SK-N-SH (cell line): ENCODE measurements around the gene RASIP1. TPM values are rescaled to one million over a fixed set of nuclear protein-coding genes. Genes with fewer than 3 reads are reported as not detected.

Experiments used
- CTCF ChIA-PET: fragments of 300-600, 350-600 bp; formaldehyde crosslinking; extraction: SDS; loops from one replicate; lab custom pipeline; 2021; lab: Yijun Ruan, JAX
- POLR2A ChIA-PET: fragments of 350-600 bp; sonication (Branson Sonifier 250); formaldehyde crosslinking; extraction: SDS; loops from one replicate; lab custom pipeline; 2020; ENCODE audit warnings: antibody characterized with exemption, inconsistent platforms; lab: Yijun Ruan, JAX
- DNase-seq: peaks from one replicate; pipeline ENCODE4 v3.0.0; 2012
- H2AFZ ChIP-seq: fragments of 200-600 bp; sonication (generic); 2 replicates; pipeline ENCODE4 v1.8.1; 2016; ENCODE audit warnings: antibody characterized with exemption, mild to moderate bottlenecking, low read depth
- H3F3A ChIP-seq: fragments of 200-600 bp; sonication (generic); replicated peaks from 2 replicates; pipeline ENCODE3; 2016; ENCODE audit warnings: antibody characterized with exemption, mild to moderate bottlenecking; ENCODE audit not compliant: insufficient read depth
- H3K27ac ChIP-seq, 2 experiments: fragments of 200-500 bp in 1 of 2; fragments of 200-600 bp in 1 of 2; sonication (Bioruptor generic) in 1 of 2; sonication (generic), shearing (Covaris generic) in 1 of 2; 2 replicates each; pipeline versions ENCODE4 v1.5.1 to v1.6.1; 2014 to 2016; ENCODE audit warnings: low read depth in 2 of 2, inconsistent platforms in 1 of 2, low read length in 1 of 2, mild to moderate bottlenecking in 1 of 2, mixed read lengths in 1 of 2
- H3K27me3 ChIP-seq: fragments of 200-600 bp; sonication (generic), shearing (Covaris generic); 2 replicates; pipeline ENCODE4 v1.6.1; 2016; ENCODE audit warnings: mixed run types; ENCODE audit not compliant: insufficient read depth
- H3K36me3 ChIP-seq, 2 experiments: fragments of 200-500 bp in 1 of 2; fragments of 200-600 bp in 1 of 2; sonication (Bioruptor generic) in 1 of 2; sonication (generic) in 1 of 2; replicated peaks in 1 of 2; 2 replicates each; pipeline versions ENCODE3 to v1.5.1; 2014 to 2016; ENCODE audit warnings: low read length in 1 of 2, mild to moderate bottlenecking in 1 of 2; ENCODE audit not compliant: insufficient read depth in 2 of 2, control insufficient read depth in 1 of 2
- H3K4me1 ChIP-seq, 2 experiments: fragments of 200-500 bp in 1 of 2; fragments of 200-600 bp in 1 of 2; sonication (Bioruptor generic) in 1 of 2; sonication (generic), shearing (Covaris generic) in 1 of 2; 2 replicates each; pipeline versions ENCODE4 v1.5.1 to v1.6.1; 2014 to 2016; ENCODE audit warnings: low read depth in 1 of 2, low read length in 1 of 2, mixed run types in 1 of 2; ENCODE audit not compliant: insufficient read depth in 2 of 2, control insufficient read depth in 1 of 2
- H3K4me2 ChIP-seq: fragments of 200-600 bp; sonication (generic), shearing (Covaris generic); 2 replicates; pipeline ENCODE4 v1.6.1; 2017; ENCODE audit warnings: mixed run types
- H3K4me3 ChIP-seq, 2 experiments: fragments of 200-500 bp in 1 of 2; fragments of 200-600 bp in 1 of 2; sonication (Bioruptor generic) in 1 of 2; sonication (generic), shearing (Covaris generic) in 1 of 2; 2 replicates each; pipeline versions ENCODE4 v1.5.1 to v1.8.1; 2014 to 2016; ENCODE audit warnings: low read depth in 2 of 2, inconsistent platforms in 1 of 2, low read length in 1 of 2, mild to moderate bottlenecking in 1 of 2, mixed read lengths in 1 of 2, moderate library complexity in 1 of 2
- H3K79me2 ChIP-seq: fragments of 200-600 bp; sonication (generic); 2 replicates; pipeline ENCODE4 v1.8.1; 2017; ENCODE audit warnings: mild to moderate bottlenecking; ENCODE audit not compliant: insufficient read depth
- H3K9ac ChIP-seq: fragments of 200-600 bp; sonication (generic); 2 replicates; pipeline ENCODE4 v1.6.1; 2017; ENCODE audit warnings: mixed run types
- H3K9me2 ChIP-seq: fragments of 200-600 bp; sonication (generic); 2 replicates; pipeline ENCODE4 v1.6.1; 2017; ENCODE audit warnings: mixed run types
- H3K9me3 ChIP-seq: fragments of 200-600 bp; sonication (generic); 2 replicates; pipeline ENCODE4 v1.6.1; 2017; ENCODE audit warnings: mixed run types, mild to moderate bottlenecking, moderate library complexity
- H4K20me1 ChIP-seq: fragments of 200-600 bp; sonication (generic); 2 replicates; pipeline ENCODE4 v1.6.1; 2017; ENCODE audit warnings: mild to moderate bottlenecking, mixed run types; ENCODE audit not compliant: insufficient read depth
- EP300 ChIP-seq, 2 experiments: IDR thresholded peaks; 2 replicates each; pipeline versions ENCODE4 v1.4.0 to v1.6.1; 2012; ENCODE audit warnings: borderline replicate concordance in 1 of 2, low read depth in 1 of 2, low read length in 1 of 2
- EZH2phosphoT487 ChIP-seq: fragments of 200-600 bp; sonication (generic); IDR thresholded peaks from 2 replicates; pipeline ENCODE4 v1.6.1; 2017; ENCODE audit warnings: low read depth, mixed run types, mild to moderate bottlenecking, antibody characterized with exemption, moderate library complexity, borderline replicate concordance
- FOSL2 ChIP-seq: IDR thresholded peaks from 2 replicates; pipeline ENCODE4 v1.4.0; 2012; ENCODE audit warnings: low read depth, mild to moderate bottlenecking, moderate library complexity, borderline replicate concordance
- FOXJ3 ChIP-seq: sonication (generic); formaldehyde crosslinking; IDR thresholded peaks from 2 replicates; pipeline ENCODE4 v1.5.1; 2020; ENCODE audit warnings: mild to moderate bottlenecking, missing genetic modification reagents
- FOXM1 ChIP-seq: IDR thresholded peaks from 2 replicates; pipeline ENCODE4 v1.4.0; 2012; ENCODE audit warnings: low read depth, mild to moderate bottlenecking
- GABPA ChIP-seq: IDR thresholded peaks from 2 replicates; pipeline ENCODE4 v1.4.0; 2012; ENCODE audit warnings: low read depth, mild to moderate bottlenecking
- JUND ChIP-seq: IDR thresholded peaks from 2 replicates; pipeline ENCODE4 v1.4.0; 2012
- MEF2A ChIP-seq: IDR thresholded peaks from 2 replicates; pipeline ENCODE4 v1.4.0; 2012; ENCODE audit warnings: low read depth, borderline replicate concordance
- NFIC ChIP-seq: IDR thresholded peaks from 2 replicates; pipeline ENCODE4 v1.4.0; 2012; ENCODE audit warnings: borderline replicate concordance
- NRF1 ChIP-seq: IDR thresholded peaks from 2 replicates; pipeline ENCODE4 v1.6.1; 2012; ENCODE audit warnings: low read depth, mild to moderate bottlenecking, low read length
- POLR2AphosphoS5 ChIP-seq: IDR thresholded peaks from 2 replicates; pipeline ENCODE4 v1.6.1; 2012; ENCODE audit warnings: low read depth, low read length
- RAD21 ChIP-seq: IDR thresholded peaks from 2 replicates; pipeline ENCODE4 v1.6.1; 2012; ENCODE audit warnings: mild to moderate bottlenecking, low read length
- RCOR1 ChIP-seq: fragments of 150-350 bp; IDR thresholded peaks from 2 replicates; pipeline ENCODE4 v1.6.1; 2017; ENCODE audit warnings: antibody characterized with exemption, low read length
- RFX5 ChIP-seq: IDR thresholded peaks from 2 replicates; pipeline ENCODE4 v1.6.1; 2012; ENCODE audit warnings: mild to moderate bottlenecking, improper control_type of control experiment, low read length
- SIN3A ChIP-seq: IDR thresholded peaks from 2 replicates; pipeline ENCODE4 v1.6.1; 2012; ENCODE audit warnings: low read depth, mild to moderate bottlenecking, low read length, moderate library complexity, borderline replicate concordance
- SMC3 ChIP-seq: IDR thresholded peaks from 2 replicates; pipeline ENCODE4 v1.6.1; 2012; ENCODE audit warnings: low read depth, low read length, improper control_type of control experiment
- TAF1 ChIP-seq: IDR thresholded peaks from 2 replicates; pipeline ENCODE4 v1.6.1; 2012; ENCODE audit warnings: low read depth, mild to moderate bottlenecking, low read length, moderate library complexity, borderline replicate concordance
- TCF12 ChIP-seq: IDR thresholded peaks from 2 replicates; pipeline ENCODE4 v1.4.0; 2012
- TEAD4 ChIP-seq: IDR thresholded peaks from 2 replicates; pipeline ENCODE4 v1.4.0; 2012; ENCODE audit warnings: mild to moderate bottlenecking, borderline replicate concordance; ENCODE audit not compliant: insufficient read depth
- USF2 ChIP-seq: fragments of 150-350 bp; IDR thresholded peaks from 2 replicates; pipeline ENCODE4 v1.6.1; 2017; ENCODE audit warnings: antibody characterized with exemption, low read length, low read depth, borderline replicate concordance
- YY1 ChIP-seq: IDR thresholded peaks from 2 replicates; pipeline ENCODE4 v1.4.0; 2012; ENCODE audit warnings: low read depth, mild to moderate bottlenecking
- WGBS: methylation state at CpG from one replicate; pipeline ENCODE4 v1.1.6; 2017; ENCODE audit warnings: low lambda C conversion rate; 5-methylcytosine and 5-hydroxymethylcytosine counted together
- polyA plus RNA-seq, 3 experiments: library from polyadenylated mRNA; depleted of rRNA; stranded (reverse); fragments of >200 nt; gene quantifications; 2 replicates each; pipeline ENCODE4 v1.2.3, GENCODE V29; 2012
- TF ChIP-seq, protein P1 (sequence below): fragments of 150-350 bp; IDR thresholded peaks from 2 replicates; pipeline ENCODE4 v1.6.1; 2016; ENCODE audit warnings: mild to moderate bottlenecking, low read depth, low read length
- TF ChIP-seq, protein P2 (sequence below): fragments of 200-600 bp; sonication (generic); IDR thresholded peaks from 2 replicates; pipeline ENCODE4 v1.6.1; 2017; ENCODE audit warnings: antibody characterized with exemption, mild to moderate bottlenecking, moderate library complexity
- TF ChIP-seq, protein P3 (sequence below): IDR thresholded peaks from 2 replicates; pipeline ENCODE4; 2012

The RASIP1 gene
- polyA plus RNA-seq, 1 of the 3 experiments (the other 2 are of a cell fraction) = 0.41 TPM

GRCh38 chr19:48683349-48683748, 57.1 kb downstream of the RASIP1 start:
- Histone ChIP-seq H3K27ac (no peak overlapping the region), H3K9me3 (no peaks in the 10 kb centered on the region), H3K36me3 (no peaks in the 10 kb centered on the region), H3K4me3 (no peak overlapping the region), H3F3A (no peaks in the 10 kb centered on the region), H3K79me2 (no peaks in the 10 kb centered on the region), H3K4me1 (no peaks in the 10 kb centered on the region), H3K9ac (no peak overlapping the region), H3K9me2 (no peaks in the 10 kb centered on the region), H3K27me3 (no peaks in the 10 kb centered on the region), H4K20me1 (no peaks in the 10 kb centered on the region), H3K4me2 (no peak overlapping the region), H2AFZ (no peak overlapping the region)
- ChIA-PET CTCF (interaction anchor here (2.2 kb wide), 1 partner anchor 8 kb away, joined by 6 read pairs; no protein-coding TSS in a partner anchor), POLR2A (no interaction called here)
- 92% methylated on average over 10 of the region's 11 CpGs for WGBS
- no peak for TF ChIP-seq USF2
- TF ChIP-seq SMC3 = no peak
- no peak for TF ChIP-seq JUND
- TF ChIP-seq, protein P1, sequence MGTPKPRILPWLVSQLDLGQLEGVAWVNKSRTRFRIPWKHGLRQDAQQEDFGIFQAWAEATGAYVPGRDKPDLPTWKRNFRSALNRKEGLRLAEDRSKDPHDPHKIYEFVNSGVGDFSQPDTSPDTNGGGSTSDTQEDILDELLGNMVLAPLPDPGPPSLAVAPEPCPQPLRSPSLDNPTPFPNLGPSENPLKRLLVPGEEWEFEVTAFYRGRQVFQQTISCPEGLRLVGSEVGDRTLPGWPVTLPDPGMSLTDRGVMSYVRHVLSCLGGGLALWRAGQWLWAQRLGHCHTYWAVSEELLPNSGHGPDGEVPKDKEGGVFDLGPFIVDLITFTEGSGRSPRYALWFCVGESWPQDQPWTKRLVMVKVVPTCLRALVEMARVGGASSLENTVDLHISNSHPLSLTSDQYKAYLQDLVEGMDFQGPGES = no peak
- TF ChIP-seq FOXM1 = no peak
- TF ChIP-seq POLR2AphosphoS5 = no peak
- TF ChIP-seq RFX5 = no peak
- no peak for TF ChIP-seq TCF12
- no peak for TF ChIP-seq GABPA
- TF ChIP-seq EP300 (IDR thresholded peaks at IDR 0.05; ENCODE audit: borderline replicate concordance in 1 of 2, low read depth in 1 of 2, low read length in 1 of 2) = no peak
- TF ChIP-seq TAF1 = no peak
- no peak for TF ChIP-seq EZH2phosphoT487
- no peak for TF ChIP-seq RCOR1
- no peak for TF ChIP-seq FOSL2
- no peak for TF ChIP-seq RAD21
- TF ChIP-seq MEF2A = no peak
- no peak for DNase-seq

GRCh38 chr19:48681127-48681470, 59.3 kb downstream of the RASIP1 start:
- no peaks in the 10 kb centered on the region for H3K9me3 ChIP-seq
- no peaks in the 10 kb centered on the region for H3K9me2 ChIP-seq
- H3K27me3 ChIP-seq = no peaks in the 10 kb centered on the region
- H3K36me3 ChIP-seq = no peaks in the 10 kb centered on the region
- no peaks in the 10 kb centered on the region for H3F3A ChIP-seq
- H3K4me1 ChIP-seq = no peaks in the 10 kb centered on the region
- H3K4me3 ChIP-seq = no peak overlapping the region
- H3K27ac ChIP-seq = no peak overlapping the region
- no peak overlapping the region for H2AFZ ChIP-seq
- TF ChIP-seq NFIC (no peak), TEAD4 (no peak), RAD21 (no peak), GABPA (no peak), YY1 (no peak), FOXJ3 (no peak), SIN3A (no peak), RCOR1 (no peak), NRF1 (no peak), EP300 (IDR thresholded peaks at IDR 0.05; ENCODE audit: borderline replicate concordance in 1 of 2, low read depth in 1 of 2, low read length in 1 of 2) (no peak), TAF1 (no peak)
- TF ChIP-seq, protein P2, sequence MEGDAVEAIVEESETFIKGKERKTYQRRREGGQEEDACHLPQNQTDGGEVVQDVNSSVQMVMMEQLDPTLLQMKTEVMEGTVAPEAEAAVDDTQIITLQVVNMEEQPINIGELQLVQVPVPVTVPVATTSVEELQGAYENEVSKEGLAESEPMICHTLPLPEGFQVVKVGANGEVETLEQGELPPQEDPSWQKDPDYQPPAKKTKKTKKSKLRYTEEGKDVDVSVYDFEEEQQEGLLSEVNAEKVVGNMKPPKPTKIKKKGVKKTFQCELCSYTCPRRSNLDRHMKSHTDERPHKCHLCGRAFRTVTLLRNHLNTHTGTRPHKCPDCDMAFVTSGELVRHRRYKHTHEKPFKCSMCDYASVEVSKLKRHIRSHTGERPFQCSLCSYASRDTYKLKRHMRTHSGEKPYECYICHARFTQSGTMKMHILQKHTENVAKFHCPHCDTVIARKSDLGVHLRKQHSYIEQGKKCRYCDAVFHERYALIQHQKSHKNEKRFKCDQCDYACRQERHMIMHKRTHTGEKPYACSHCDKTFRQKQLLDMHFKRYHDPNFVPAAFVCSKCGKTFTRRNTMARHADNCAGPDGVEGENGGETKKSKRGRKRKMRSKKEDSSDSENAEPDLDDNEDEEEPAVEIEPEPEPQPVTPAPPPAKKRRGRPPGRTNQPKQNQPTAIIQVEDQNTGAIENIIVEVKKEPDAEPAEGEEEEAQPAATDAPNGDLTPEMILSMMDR = no peak
- TF ChIP-seq, protein P3, sequence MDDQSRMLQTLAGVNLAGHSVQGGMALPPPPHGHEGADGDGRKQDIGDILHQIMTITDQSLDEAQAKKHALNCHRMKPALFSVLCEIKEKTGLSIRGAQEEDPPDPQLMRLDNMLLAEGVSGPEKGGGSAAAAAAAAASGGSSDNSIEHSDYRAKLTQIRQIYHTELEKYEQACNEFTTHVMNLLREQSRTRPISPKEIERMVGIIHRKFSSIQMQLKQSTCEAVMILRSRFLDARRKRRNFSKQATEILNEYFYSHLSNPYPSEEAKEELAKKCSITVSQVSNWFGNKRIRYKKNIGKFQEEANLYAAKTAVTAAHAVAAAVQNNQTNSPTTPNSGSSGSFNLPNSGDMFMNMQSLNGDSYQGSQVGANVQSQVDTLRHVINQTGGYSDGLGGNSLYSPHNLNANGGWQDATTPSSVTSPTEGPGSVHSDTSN = no peak
- H3K4me2 ChIP-seq = no peak overlapping the region
- no peak overlapping the region for H3K9ac ChIP-seq
- CTCF ChIA-PET = no interaction called here
- DNase-seq = no peak
- 76% methylated on average over 6 of the region's 7 CpGs for WGBS
- H3K79me2 ChIP-seq = no peaks in the 10 kb centered on the region
- no peaks in the 10 kb centered on the region for H4K20me1 ChIP-seq
- POLR2A ChIA-PET = no interaction called here
